ENCODE results near the gene FRY.

GRCh38 chr13:32247887-32248286 lies 216.3 kb downstream of the FRY start:
- TF ChIP-seq REST (IDR thresholded peaks at IDR 0.05; ENCODE audit: insufficient replicate concordance, low read depth) (no peak), CTCF (IDR thresholded peaks at IDR 0.05; ENCODE audit: insufficient read depth, low read length) (no peak), POLR2AphosphoS5 (IDR thresholded peaks at IDR 0.05; ENCODE audit: low read depth) (no peak), GABPA (IDR thresholded peaks at IDR 0.05; ENCODE audit: low read depth) (no peak)

Measured in HL-60 (cell line).